H9 (cell line): ENCODE results near the gene EHD3. TPM values are rescaled to one million over a fixed set of nuclear protein-coding genes. Genes with fewer than 3 reads are reported as not detected.

Experiments
- DNase-seq: peaks from one replicate; pipeline ENCODE4 v3.0.0-alpha.2; 2017
- H2AFZ ChIP-seq: one replicate; pipeline ENCODE4 v1.6.1; 2013; ENCODE audit warnings: mild to moderate bottlenecking, low read length, control low read depth, moderate library complexity
- H2AK5ac ChIP-seq: 2 replicates; pipeline ENCODE4 v1.6.1; 2013; ENCODE audit warnings: low read length, control low read depth, mixed read lengths; ENCODE audit not compliant: insufficient read length
- H2BK120ac ChIP-seq: one replicate; pipeline ENCODE4 v1.6.1; 2013; ENCODE audit warnings: low read depth, mild to moderate bottlenecking, low read length, control low read depth, inconsistent platforms; ENCODE audit not compliant: poor library complexity, severe bottlenecking
- H2BK12ac ChIP-seq: 2 replicates; pipeline ENCODE4 v1.6.1; 2013; ENCODE audit warnings: low read length, control low read depth, mixed read lengths, low read depth; ENCODE audit not compliant: insufficient read length
- H2BK15ac ChIP-seq: 2 replicates; pipeline ENCODE4 v1.6.1; 2013; ENCODE audit warnings: low read depth, low read length, control low read depth
- H2BK20ac ChIP-seq: one replicate; pipeline ENCODE4 v1.6.1; 2013; ENCODE audit warnings: low read depth, mild to moderate bottlenecking, low read length, control low read depth, inconsistent platforms; ENCODE audit not compliant: poor library complexity, severe bottlenecking
- H2BK5ac ChIP-seq: 2 replicates; pipeline ENCODE4 v1.6.1; 2013; ENCODE audit warnings: low read length, control low read depth, mixed read lengths; ENCODE audit not compliant: insufficient read length
- H3K14ac ChIP-seq: 2 replicates; pipeline ENCODE4 v1.6.1; 2013; ENCODE audit warnings: low read length, control low read depth; ENCODE audit not compliant: insufficient read depth
- H3K18ac ChIP-seq: 2 replicates; pipeline ENCODE4 v1.6.1; 2013; ENCODE audit warnings: low read depth, mild to moderate bottlenecking, mixed read lengths, low read length, control low read depth; ENCODE audit not compliant: insufficient read length
- H3K23ac ChIP-seq: 2 replicates; pipeline ENCODE4 v1.6.1; 2013; ENCODE audit warnings: low read length, control low read depth, mixed read lengths, low read depth; ENCODE audit not compliant: insufficient read length
- H3K23me2 ChIP-seq: 2 replicates; pipeline ENCODE4 v1.6.1; 2013; ENCODE audit warnings: low read depth, mild to moderate bottlenecking, mixed read lengths, low read length, control low read depth; ENCODE audit not compliant: insufficient read length, poor library complexity, severe bottlenecking
- H3K27ac ChIP-seq: 2 replicates; pipeline ENCODE4 v1.5.1; 2013; ENCODE audit warnings: low read length, control low read depth, mixed read lengths, low read depth; ENCODE audit not compliant: insufficient read length
- H3K27me3 ChIP-seq: 2 replicates; pipeline ENCODE4 v1.6.1; 2013; ENCODE audit warnings: low read length, control low read depth, inconsistent platforms; ENCODE audit not compliant: insufficient read depth
- H3K4ac ChIP-seq: 2 replicates; pipeline ENCODE4 v1.6.1; 2013; ENCODE audit warnings: low read depth, mild to moderate bottlenecking, control low read depth, inconsistent platforms, low read length, moderate library complexity
- H3K4me1 ChIP-seq: 2 replicates; pipeline ENCODE4 v1.6.1; 2013; ENCODE audit warnings: low read length, control low read depth, inconsistent platforms; ENCODE audit not compliant: insufficient read depth
- H3K4me2 ChIP-seq: 2 replicates; pipeline ENCODE4 v1.6.1; 2013; ENCODE audit warnings: low read length, control low read depth, mixed read lengths; ENCODE audit not compliant: insufficient read length, insufficient read depth
- H3K56ac ChIP-seq: 2 replicates; pipeline ENCODE4 v1.6.1; 2013; ENCODE audit warnings: low read depth, mild to moderate bottlenecking, mixed read lengths, low read length, control low read depth; ENCODE audit not compliant: insufficient read length
- H3K79me1 ChIP-seq: 2 replicates; pipeline ENCODE4 v1.6.1; 2013; ENCODE audit warnings: low read depth, mild to moderate bottlenecking, moderate library complexity, low read length, control low read depth, inconsistent platforms; ENCODE audit not compliant: insufficient read depth, poor library complexity, severe bottlenecking
- H3K79me2 ChIP-seq: 2 replicates; pipeline ENCODE4 v1.6.1; 2013; ENCODE audit warnings: low read length, control low read depth, inconsistent platforms; ENCODE audit not compliant: insufficient read depth
- H3K9ac ChIP-seq: 2 replicates; pipeline ENCODE4 v1.6.1; 2013; ENCODE audit warnings: low read length, control low read depth, mixed read lengths; ENCODE audit not compliant: insufficient read length; ENCODE audit errors: extremely low read depth
- H3K9me3 ChIP-seq: one replicate; pipeline ENCODE4 v1.6.1; 2013; ENCODE audit warnings: low read depth, low read length, inconsistent platforms; ENCODE audit not compliant: control insufficient read depth
- H3T11ph ChIP-seq: one replicate; pipeline ENCODE4 v1.6.1; 2013; ENCODE audit warnings: mild to moderate bottlenecking, low read length, control low read depth, inconsistent platforms
- H4K20me1 ChIP-seq: one replicate; pipeline ENCODE4 v1.6.1; 2013; ENCODE audit not compliant: control insufficient read depth, insufficient read length, insufficient read depth
- H4K5ac ChIP-seq: 2 replicates; pipeline ENCODE4 v1.6.1; 2013; ENCODE audit warnings: low read depth, mild to moderate bottlenecking, mixed read lengths, low read length, control low read depth; ENCODE audit not compliant: insufficient read length
- H4K8ac ChIP-seq: replicated peaks from 2 replicates; pipeline ENCODE4 v1.6.1; 2013; ENCODE audit warnings: low read length, control low read depth, mixed read lengths, low read depth; ENCODE audit not compliant: insufficient read length
- H4K91ac ChIP-seq: 2 replicates; pipeline ENCODE4 v1.6.1; 2013; ENCODE audit warnings: low read depth, mild to moderate bottlenecking, moderate library complexity, mixed read lengths, low read length, control low read depth; ENCODE audit not compliant: insufficient read length
- H3K27ac Mint-ChIP-seq, 3 experiments: 2 replicates in 2 of 3; 3 replicates in 1 of 3; pipeline ENCODE4 v1.8.0; 2020 to 2021; ENCODE audit warnings: mixed read lengths in 3 of 3, mild to moderate bottlenecking in 1 of 3, moderate library complexity in 1 of 3
- H3K27me3 Mint-ChIP-seq: 2 replicates; pipeline ENCODE4 v1.8.0; 2021; ENCODE audit warnings: low read depth, mild to moderate bottlenecking, moderate library complexity, mixed read lengths
- H3K36me3 Mint-ChIP-seq, 3 experiments: 2 replicates in 2 of 3; 3 replicates in 1 of 3; pipeline ENCODE4 v1.8.0; 2020 to 2021; ENCODE audit warnings: low read depth in 3 of 3, mixed read lengths in 3 of 3; ENCODE audit not compliant: insufficient read depth in 1 of 3
- H3K4me1 Mint-ChIP-seq, 2 experiments: 2 replicates each; pipeline ENCODE4 v1.8.0; 2020; ENCODE audit warnings: mixed read lengths in 2 of 2
- H3K4me3 Mint-ChIP-seq, 2 experiments: 2 replicates in 1 of 2; 3 replicates in 1 of 2; pipeline ENCODE4 v1.8.0; 2020 to 2021; ENCODE audit warnings: mild to moderate bottlenecking in 2 of 2, mixed read lengths in 2 of 2, moderate library complexity in 1 of 2
- H3K9me3 Mint-ChIP-seq, 2 experiments: 2 replicates in 1 of 2; 3 replicates in 1 of 2; pipeline ENCODE4 v1.8.0; 2020; ENCODE audit warnings: mild to moderate bottlenecking in 2 of 2, mixed read lengths in 2 of 2, moderate library complexity in 1 of 2
- WGBS: extraction: QIAGEN DNeasy Blood & Tissue Kit; methylation state at CpG from one replicate; pipeline ENCODE4 v1.1.7; 2013; ENCODE audit warnings: missing lambda C conversion rate, low lambda C conversion rate, mixed read lengths; ENCODE audit not compliant: insufficient read length; ENCODE audit errors: extremely low coverage; 5-methylcytosine and 5-hydroxymethylcytosine counted together
- total RNA-seq: library from RNA; stranded (reverse); gene quantifications from 2 replicates; pipeline ENCODE4 v1.2.1, GENCODE V29; 2021
- TF ChIP-seq, protein P1 (sequence below): fragments of 200-600 bp; sonication (generic); conservative IDR thresholded peaks from 3 replicates; pipeline ENCODE4 v1.8.0; 2021; ENCODE audit warnings: antibody characterized with exemption, mild to moderate bottlenecking

EHD3 gene
- total RNA-seq, 1 experiment from 2014 or later: 8.3 TPM

DNA sequence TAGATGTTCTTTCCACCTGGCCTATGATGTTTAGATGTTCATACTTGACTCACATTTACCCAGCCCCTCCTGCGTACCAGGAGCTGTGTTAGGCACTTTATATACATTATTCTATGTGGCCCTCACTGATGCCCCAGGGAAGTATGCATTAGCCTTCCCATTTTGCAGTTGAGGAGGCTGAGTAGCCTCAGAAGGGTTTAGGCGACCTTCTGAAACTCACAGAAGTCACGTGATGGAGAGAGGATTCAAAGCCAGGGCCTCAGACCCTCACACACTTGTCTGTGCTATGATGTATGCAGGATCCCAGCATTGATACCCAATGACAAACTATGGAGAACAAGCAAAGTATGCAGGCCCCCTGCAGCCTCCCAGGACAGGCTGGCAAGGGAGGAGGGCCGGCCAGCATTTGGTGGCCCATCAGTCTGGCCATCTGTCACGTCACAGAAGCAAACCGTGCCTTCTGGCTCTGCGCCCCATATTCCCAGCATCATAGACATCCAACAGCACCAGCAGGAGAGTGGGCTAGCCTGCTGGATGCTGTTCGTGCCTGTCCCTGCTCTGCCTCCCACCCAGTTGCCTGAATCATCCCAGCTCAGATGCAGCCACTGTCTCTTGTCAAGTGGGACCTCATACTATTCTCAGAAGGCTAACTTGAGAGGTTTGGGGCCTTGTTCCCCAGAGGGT, 33.6 kb downstream of the EHD3 start:
- Mint-ChIP-seq H3K27ac (no peak overlapping the region), H3K27me3 (no peaks in the 10 kb centered on the region), H3K4me3 (no peak overlapping the region), H3K9me3 (no peaks in the 10 kb centered on the region), H3K36me3 (peaks cover 3 to 16% (median 16%) of the 10 kb centered on the region in 3 experiments; a peak in 4 of 7 replicates), H3K4me1 (peaks cover 34 to 35% of the 10 kb centered on the region in 2 experiments)
- Histone ChIP-seq H3K27ac (no peak overlapping the region), H4K20me1 (no peaks in the 10 kb centered on the region), H2BK120ac (no peak overlapping the region), H3K4ac (no peak overlapping the region), H2BK20ac (no peak overlapping the region), H2AK5ac (no peak overlapping the region), H2BK15ac (no peak overlapping the region), H3K23me2 (no peaks in the 10 kb centered on the region), H4K91ac (no peak overlapping the region), H4K5ac (no peak overlapping the region), H3K4me2 (no peak overlapping the region), H3K56ac (no peak overlapping the region), H3K4me1 (peaks cover 7% of the 10 kb centered on the region; the same call in 1 of the 2 replicates), H3K14ac (no peak overlapping the region), H3K79me2 (no peaks in the 10 kb centered on the region; the same call in 1 of the 2 replicates), H2AFZ (no peak overlapping the region), H3K23ac (no peak overlapping the region), H4K8ac (no peak overlapping the region), H3K18ac (no peak overlapping the region), H2BK5ac (no peak overlapping the region), H3T11ph (no peak overlapping the region), H2BK12ac (no peak overlapping the region), H3K79me1 (no peaks in the 10 kb centered on the region), H3K9me3 (no peaks in the 10 kb centered on the region), H3K9ac (no peak overlapping the region), H3K27me3 (no peaks in the 10 kb centered on the region)
- TF ChIP-seq, protein P1, sequence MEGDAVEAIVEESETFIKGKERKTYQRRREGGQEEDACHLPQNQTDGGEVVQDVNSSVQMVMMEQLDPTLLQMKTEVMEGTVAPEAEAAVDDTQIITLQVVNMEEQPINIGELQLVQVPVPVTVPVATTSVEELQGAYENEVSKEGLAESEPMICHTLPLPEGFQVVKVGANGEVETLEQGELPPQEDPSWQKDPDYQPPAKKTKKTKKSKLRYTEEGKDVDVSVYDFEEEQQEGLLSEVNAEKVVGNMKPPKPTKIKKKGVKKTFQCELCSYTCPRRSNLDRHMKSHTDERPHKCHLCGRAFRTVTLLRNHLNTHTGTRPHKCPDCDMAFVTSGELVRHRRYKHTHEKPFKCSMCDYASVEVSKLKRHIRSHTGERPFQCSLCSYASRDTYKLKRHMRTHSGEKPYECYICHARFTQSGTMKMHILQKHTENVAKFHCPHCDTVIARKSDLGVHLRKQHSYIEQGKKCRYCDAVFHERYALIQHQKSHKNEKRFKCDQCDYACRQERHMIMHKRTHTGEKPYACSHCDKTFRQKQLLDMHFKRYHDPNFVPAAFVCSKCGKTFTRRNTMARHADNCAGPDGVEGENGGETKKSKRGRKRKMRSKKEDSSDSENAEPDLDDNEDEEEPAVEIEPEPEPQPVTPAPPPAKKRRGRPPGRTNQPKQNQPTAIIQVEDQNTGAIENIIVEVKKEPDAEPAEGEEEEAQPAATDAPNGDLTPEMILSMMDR: no peak
- WGBS: no CpG with 5 or more reads among the region's 8 CpGs
- no peak for DNase-seq
